Ovary (tissue), 10 donors: ENCODE data around the gene SIGLEC6. TPM values are rescaled to one million over a fixed set of nuclear protein-coding genes. Genes with fewer than 3 reads are reported as not detected.

Source experiments
- DNase-seq, 5 donors: peaks; one replicate each; pipeline ENCODE4 v3.0.0-alpha.2; 2019 to 2020
- H3K27ac ChIP-seq, 2 donors: fragments of 200-600 bp; one replicate each; pipeline versions ENCODE4 v1.5.1 to v1.8.0; 2019 to 2022
- H3K27me3 ChIP-seq: fragments of 200-600 bp; one replicate; pipeline ENCODE4 v1.8.0; 2022
- H3K36me3 ChIP-seq: fragments of 200-600 bp; sonication (generic); one replicate; pipeline ENCODE4 v1.5.1; 2019
- H3K4me1 ChIP-seq: one replicate; pipeline ENCODE4 v1.8.1; 2013; ENCODE audit warnings: mild to moderate bottlenecking, moderate library complexity; ENCODE audit not compliant: insufficient read depth
- H3K4me3 ChIP-seq: fragments of 200-600 bp; sonication (generic); one replicate; pipeline ENCODE4 v1.5.1; 2017
- H3K9me3 ChIP-seq, 2 donors: fragments of 200-600 bp in 1 of 2; sonication (generic) in 1 of 2; one replicate each; pipeline versions ENCODE4 v1.5.1 to v1.8.1; 2013 to 2019; ENCODE audit warnings: mild to moderate bottlenecking in 1 of 2, moderate library complexity in 1 of 2
- CTCF ChIP-seq, 3 donors: fragments of 450-650 bp in 2 of 3; fragments of 200-600 bp in 1 of 3; IDR thresholded peaks; one replicate each; pipeline versions ENCODE4 v1.5.1 to v1.8.0; 2016 to 2022; ENCODE audit warnings: antibody characterized with exemption in 3 of 3, mild to moderate bottlenecking in 1 of 3
- EP300 ChIP-seq: sonication (generic); formaldehyde crosslinking; IDR thresholded peaks from one replicate; pipeline ENCODE4 v1.6.1; 2017; ENCODE audit warnings: antibody characterized with exemption
- POLR2A ChIP-seq: fragments of 450-650 bp; IDR thresholded peaks from one replicate; pipeline ENCODE4 v1.6.1; 2017; ENCODE audit warnings: antibody characterized with exemption, mild to moderate bottlenecking, moderate library complexity
- WGBS, 3 donors: extraction: QIAGEN DNeasy Blood & Tissue Kit in 1 of 3; methylation state at CpG; one replicate each; pipeline versions ENCODE4 v1.1.5 to v1.1.7; 2013 to 2017; 5-methylcytosine and 5-hydroxymethylcytosine counted together
- intact Hi-C, 4 donors: fragments of 100-400 bp; cut with DNase I; formaldehyde crosslinking; loops; one replicate each; pipeline versions ENCODE4 v1.11.0 to v1.15.1; 2022 to 2023
- long read RNA-seq, 3 donors: library from polyadenylated mRNA in 2 of 3; unstranded in 2 of 3; transcript quantifications; one replicate each; pipeline ENCODE4 v2.0.0 and lab custom pipeline, GENCODE V29; 2021 to 2026
- polyA plus RNA-seq, 2 donors: library from polyadenylated mRNA; stranded (reverse); fragments of 200-250 nt in 1 of 2; fragments of 350-450 nt in 1 of 2; fragmentation: Illumina TruSeq in 1 of 2; extraction: RNeasy Lipid Tissue Mini Kit (QIAGEN cat#74804) in 1 of 2; gene quantifications; one replicate each; pipeline ENCODE4 v1.2.3, GENCODE V29; 2013 to 2014
- total RNA-seq, 7 donors: library from RNA; depleted of rRNA in 2 of 7; stranded (reverse); fragments of >200 nt in 2 of 7; fragmentation: NEBNext Ultra II Directional in 3 of 7; extraction: Animal tissue kit (Norgen Biotek cat#: 25700) in 3 of 7; gene quantifications; one replicate each; pipeline versions ENCODE4 v1.1.0 to v1.2.4, GENCODE V29; 2016 to 2023
- donor health status: DM: no; HTN: no; CAD: no; lungs with moderate emphysema.
- donor health status: DM: no; HTN: no; CAD: no.
- donor health status: Bipolar disorder and iron deficiency.
- donor health status: DM: yes; HTN: yes; CAD: no.
- donor health status: DM: no; HTN: no; CAD: no.
- donor health status: DM: yes; HTN: yes; CAD: no.

SIGLEC6 gene
- under 1 TPM in 2 of 7 donors, not detected in 5; 0.40 to 0.45 TPM for total RNA-seq
- under 1 TPM; 0.19 to 0.67 TPM for polyA plus RNA-seq
- long read RNA-seq, donor 1 = 0 reads
- long read RNA-seq, donor 2 = 0 reads
- long read RNA-seq, donor 3 = 0 reads

- WGBS, 3 donors = 30 to 35% (median 33%) methylated on average over 25 of the region's 25 CpGs
- DNase-seq = no peak
- TF ChIP-seq CTCF (IDR thresholded peaks at IDR 0.05) = no peak
- TF ChIP-seq POLR2A = no peak
- no peak for TF ChIP-seq EP300
- intact Hi-C loops = no loop called here
- Histone ChIP-seq H3K36me3 (no peaks in the 10 kb centered on the region), H3K27ac (no peak within 1 kb of the TSS), H3K27me3 (no peaks in the 10 kb centered on the region), H3K9me3 (no peaks in the 10 kb centered on the region), H3K4me1 (no peaks in the 10 kb centered on the region), H3K4me3 (no peak within 1 kb of the TSS)
Observed at GRCh38 chr19:51531349-51532315, at the start of gene SIGLEC6. SIGLEC6 (minus strand) TSS chr19:51531670; CDS start chr19:51531648, 22 bp downstream.

GRCh38 chr19:51576850-51577249 lies 45.4 kb upstream of the SIGLEC6 start:
- H3K9me3 ChIP-seq = no peaks in the 10 kb centered on the region
- no peak for DNase-seq
- intact Hi-C loops = no loop called here
- no peaks in the 10 kb centered on the region for H3K36me3 ChIP-seq
- no peaks in the 10 kb centered on the region for H3K27me3 ChIP-seq
- H3K4me1 ChIP-seq = peaks cover 4% of the 10 kb centered on the region
- no peak overlapping the region for H3K4me3 ChIP-seq
- H3K27ac ChIP-seq = no peak overlapping the region
- WGBS, 3 donors = 90 to 94% (median 92%) methylated on average over 6 of the region's 6 CpGs
- TF ChIP-seq POLR2A (no peak), CTCF (IDR thresholded peaks at IDR 0.05) (no peak), EP300 (no peak)

GRCh38 chr19:51573331-51573730 lies 41.9 kb upstream of the SIGLEC6 start:
- Histone ChIP-seq H3K4me3 (no peak overlapping the region), H3K9me3 (no peaks in the 10 kb centered on the region), H3K36me3 (no peaks in the 10 kb centered on the region), H3K27ac (no peak overlapping the region), H3K27me3 (no peaks in the 10 kb centered on the region), H3K4me1 (peaks cover 5% of the 10 kb centered on the region)
- no peak for TF ChIP-seq EP300
- TF ChIP-seq CTCF (IDR thresholded peaks at IDR 0.05) = no peak
- no peak for TF ChIP-seq POLR2A
- intact Hi-C loops = no loop called here
- no peak for DNase-seq
- 90 to 93% (median 92%) methylated on average over 3 of the region's 3 CpGs for WGBS, 3 donors

- DNase-seq = no peak
- intact Hi-C loops = no loop called here
- 85 to 98% (median 95%) methylated on average over 4 of the region's 4 CpGs for WGBS, 3 donors
- Histone ChIP-seq H3K4me3 (no peak overlapping the region), H3K27me3 (no peaks in the 10 kb centered on the region), H3K27ac (no peak overlapping the region), H3K4me1 (peaks cover 5% of the 10 kb centered on the region), H3K36me3 (no peaks in the 10 kb centered on the region), H3K9me3 (no peaks in the 10 kb centered on the region)
- TF ChIP-seq POLR2A = no peak
- no peak for TF ChIP-seq CTCF (IDR thresholded peaks at IDR 0.05)
- no peak for TF ChIP-seq EP300
Observed at GRCh38 chr19:51572908-51573307, 41.4 kb upstream of the SIGLEC6 start.
